Upper lobe of right lung (tissue), 1 donor: ENCODE data around the gene NAXE. TPM values are rescaled to one million over a fixed set of nuclear protein-coding genes. Genes with fewer than 3 reads are reported as not detected.
"Not testable (repeated sequence)": the region's sequence is repeated elsewhere in the genome, so short reads cannot be mapped to it uniquely, and the experiment has no call there.

Source experiments
- ATAC-seq: fragments of 200-7000 bp; cut with Tn5 transposase; one replicate; pipeline ENCODE4 v1.9.1; 2020; ENCODE audit warnings: mild to moderate bottlenecking, moderate library complexity
- DNase-seq: peaks from one replicate; pipeline ENCODE4 v3.0.0-alpha.2; 2020
- H3K27ac ChIP-seq: fragments of 200-600 bp; one replicate; pipeline ENCODE4 v1.8.0; 2022
- H3K27me3 ChIP-seq: fragments of 200-600 bp; one replicate; pipeline ENCODE4 v1.8.0; 2022; ENCODE audit warnings: mild to moderate bottlenecking
- H3K36me3 ChIP-seq: fragments of 200-600 bp; one replicate; pipeline ENCODE4 v1.8.0; 2022
- H3K4me1 ChIP-seq: fragments of 200-600 bp; one replicate; pipeline ENCODE4 v1.8.0; 2022
- H3K4me3 ChIP-seq: fragments of 200-600 bp; one replicate; pipeline ENCODE4 v1.8.0; 2022; ENCODE audit warnings: mild to moderate bottlenecking
- H3K9me3 ChIP-seq: fragments of 200-600 bp; one replicate; pipeline ENCODE4 v1.8.0; 2022
- intact Hi-C: fragments of 100-400 bp; cut with DNase I; formaldehyde crosslinking; loops from one replicate; pipeline ENCODE4 v1.11.0; 2022
- total RNA-seq: library from RNA; stranded (reverse); fragmentation: NEBNext Ultra II Directional; extraction: Animal tissue kit (Norgen Biotek cat#: 25700); gene quantifications from one replicate; pipeline ENCODE4 v1.2.1, GENCODE V29; 2021
- TF ChIP-seq, protein P1 (sequence below): fragments of 200-600 bp; IDR thresholded peaks from one replicate; pipeline ENCODE4 v1.8.0; 2022; ENCODE audit warnings: antibody characterized with exemption
- donor health status: DM: no; HTN: yes; CAD: no; lungs with severe emphysema.

NAXE gene
- total RNA-seq, 1 donor from 2014 or later: 69.2 TPM

DNA sequence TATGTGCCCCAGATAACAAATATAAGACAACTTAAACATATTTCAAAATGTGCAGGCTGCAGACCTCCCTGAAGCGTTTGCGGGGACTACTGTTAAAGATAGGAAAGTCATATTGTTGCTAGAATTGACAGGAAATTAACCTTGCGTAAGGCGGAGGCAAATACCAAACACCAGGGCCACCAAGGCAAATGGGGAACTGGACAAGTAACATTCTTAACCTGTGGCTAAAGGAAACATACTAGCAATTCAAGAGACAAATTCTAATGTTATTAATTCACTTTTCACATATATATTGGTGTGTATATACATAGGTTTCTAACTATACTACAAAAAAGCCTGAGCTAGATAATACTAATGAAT, 34.5 kb downstream of the NAXE start:
- TF ChIP-seq, protein P1, sequence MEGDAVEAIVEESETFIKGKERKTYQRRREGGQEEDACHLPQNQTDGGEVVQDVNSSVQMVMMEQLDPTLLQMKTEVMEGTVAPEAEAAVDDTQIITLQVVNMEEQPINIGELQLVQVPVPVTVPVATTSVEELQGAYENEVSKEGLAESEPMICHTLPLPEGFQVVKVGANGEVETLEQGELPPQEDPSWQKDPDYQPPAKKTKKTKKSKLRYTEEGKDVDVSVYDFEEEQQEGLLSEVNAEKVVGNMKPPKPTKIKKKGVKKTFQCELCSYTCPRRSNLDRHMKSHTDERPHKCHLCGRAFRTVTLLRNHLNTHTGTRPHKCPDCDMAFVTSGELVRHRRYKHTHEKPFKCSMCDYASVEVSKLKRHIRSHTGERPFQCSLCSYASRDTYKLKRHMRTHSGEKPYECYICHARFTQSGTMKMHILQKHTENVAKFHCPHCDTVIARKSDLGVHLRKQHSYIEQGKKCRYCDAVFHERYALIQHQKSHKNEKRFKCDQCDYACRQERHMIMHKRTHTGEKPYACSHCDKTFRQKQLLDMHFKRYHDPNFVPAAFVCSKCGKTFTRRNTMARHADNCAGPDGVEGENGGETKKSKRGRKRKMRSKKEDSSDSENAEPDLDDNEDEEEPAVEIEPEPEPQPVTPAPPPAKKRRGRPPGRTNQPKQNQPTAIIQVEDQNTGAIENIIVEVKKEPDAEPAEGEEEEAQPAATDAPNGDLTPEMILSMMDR: no peak
- Histone ChIP-seq H3K9me3 (no peaks in the 10 kb centered on the region), H3K36me3 (no peaks in the 10 kb centered on the region), H3K4me1 (peaks cover 23% of the 10 kb centered on the region), H3K4me3 (no peak overlapping the region), H3K27ac (no peak overlapping the region), H3K27me3 (peaks cover 73% of the 10 kb centered on the region)
- ATAC-seq (no peak), DNase-seq (no peak)
- intact Hi-C loops: loop anchor here (10.0 kb wide), 1 partner anchor 49 kb away; the partner anchor contains the start of gene NES

GRCh38 chr1:156627313-156627880, 35.8 kb downstream of the NAXE start:
- DNase-seq (no peak), ATAC-seq (peak; percentile 38)
- H3K9me3 ChIP-seq: no peaks in the 10 kb centered on the region
- H3K4me1 ChIP-seq: peaks cover 23% of the 10 kb centered on the region
- H3K27me3 ChIP-seq: peaks cover 80% of the 10 kb centered on the region
- no peak overlapping the region for H3K4me3 ChIP-seq
- TF ChIP-seq, protein P1: peak; percentile 67
- no peak overlapping the region for H3K27ac ChIP-seq
- intact Hi-C loops: loop anchor here (10.0 kb wide), 1 partner anchor 47 kb away; the partner anchor contains the start of gene NES
- no peaks in the 10 kb centered on the region for H3K36me3 ChIP-seq

DNA sequence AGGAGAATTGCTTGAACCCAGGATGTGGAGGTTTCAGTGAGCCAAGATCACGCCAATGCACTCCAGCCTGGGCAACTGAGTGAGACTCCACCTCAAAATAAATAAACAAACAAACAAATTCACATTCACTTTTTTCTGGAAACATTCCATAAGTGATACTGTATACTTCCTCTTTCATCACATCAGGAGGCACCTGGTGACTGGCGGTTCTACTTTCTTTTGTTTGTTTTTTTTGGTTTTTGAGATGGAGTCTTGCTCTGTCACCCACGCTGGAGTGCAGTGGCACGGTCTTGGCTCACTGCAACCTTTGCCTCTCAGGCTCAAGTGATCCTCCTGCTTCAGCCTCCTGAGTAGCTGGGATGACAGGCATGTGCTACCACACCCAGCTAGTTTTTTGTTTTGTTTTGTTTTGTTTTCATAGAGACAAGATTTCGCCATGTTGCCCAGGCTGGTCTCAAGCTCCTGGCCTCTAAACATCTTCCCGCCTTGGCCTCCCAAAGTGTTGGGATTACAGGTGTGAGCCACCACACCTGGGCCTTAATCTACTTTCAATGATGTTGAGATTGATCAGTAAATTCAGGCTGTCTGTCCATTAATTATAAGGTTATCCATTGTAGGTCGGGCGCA, 38.4 kb downstream of the NAXE start:
- Histone ChIP-seq H3K27me3 (peaks cover 80% of the 10 kb centered on the region), H3K27ac (no peak overlapping the region), H3K9me3 (no peaks in the 10 kb centered on the region), H3K4me1 (peaks cover 12% of the 10 kb centered on the region), H3K4me3 (no peak overlapping the region), H3K36me3 (no peaks in the 10 kb centered on the region)
- intact Hi-C loops: loop anchor here (10.0 kb wide), 1 partner anchor 45 kb away; the partner anchor contains the start of gene NES
- TF ChIP-seq, protein P1: no peak
- no peak for DNase-seq
- no peak for ATAC-seq

DNA sequence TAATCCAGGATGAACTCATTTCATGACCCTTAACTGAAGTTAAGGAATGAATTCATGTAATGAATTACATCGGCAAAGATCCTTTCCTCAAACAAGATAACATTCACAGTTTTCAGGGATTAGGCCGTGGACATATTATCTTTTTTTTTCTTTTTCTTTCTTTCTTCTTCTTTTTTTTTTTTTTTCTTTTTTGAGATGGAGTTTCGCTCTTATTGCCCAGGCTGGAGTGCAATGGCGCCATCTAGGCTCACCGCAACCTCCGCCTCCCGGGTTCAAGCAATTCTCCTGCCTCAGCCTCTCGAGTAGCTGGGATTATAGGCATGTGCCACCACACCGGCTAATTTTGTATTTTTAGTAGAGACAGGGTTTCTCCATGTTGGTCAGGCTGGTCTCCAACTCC, 39.6 kb downstream of the NAXE start:
- H3K36me3 ChIP-seq, H3K27ac ChIP-seq, intact Hi-C loops, ATAC-seq, H3K9me3 ChIP-seq, H3K4me3 ChIP-seq, H3K4me1 ChIP-seq, DNase-seq: not testable (repeated sequence)
- peaks cover 67% of the 10 kb centered on the region for H3K27me3 ChIP-seq

DNA sequence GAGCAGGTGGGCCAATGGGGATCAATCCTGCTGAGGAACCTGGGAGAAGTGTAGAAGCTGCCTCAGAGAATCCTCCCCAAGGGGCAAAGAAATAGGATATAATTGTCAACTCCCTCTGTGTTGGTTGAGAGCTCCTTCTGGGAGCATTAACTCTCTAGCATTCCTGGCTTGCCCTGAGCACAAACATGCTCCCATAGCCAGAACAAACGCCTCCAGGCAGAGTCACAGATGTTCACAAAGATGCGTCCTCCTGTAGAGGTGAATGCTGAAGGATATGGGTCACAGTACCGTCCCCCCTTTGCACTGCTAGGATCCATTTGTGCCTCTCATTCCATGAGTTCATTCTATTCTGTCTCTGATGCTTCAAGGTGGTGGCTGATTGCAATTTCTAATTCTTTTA, 40.8 kb downstream of the NAXE start:
- no peak overlapping the region for H3K27ac ChIP-seq
- no peaks in the 10 kb centered on the region for H3K9me3 ChIP-seq
- DNase-seq (no peak), ATAC-seq (no peak)
- intact Hi-C loops: no loop called here
- H3K4me1 ChIP-seq: no peaks in the 10 kb centered on the region
- TF ChIP-seq, protein P1: no peak
- peaks cover 61% of the 10 kb centered on the region for H3K27me3 ChIP-seq
- no peaks in the 10 kb centered on the region for H3K36me3 ChIP-seq
- no peak overlapping the region for H3K4me3 ChIP-seq

GRCh38 chr1:156638189-156638985, 46.8 kb downstream of the NAXE start:
- Histone ChIP-seq H3K4me1 (peaks cover 14% of the 10 kb centered on the region), H3K4me3 (no peak overlapping the region), H3K9me3 (no peaks in the 10 kb centered on the region), H3K27ac (no peak overlapping the region), H3K27me3 (peaks cover 75% of the 10 kb centered on the region), H3K36me3 (no peaks in the 10 kb centered on the region)
- DNase-seq (no peak), ATAC-seq (no peak)
- intact Hi-C loops: no loop called here
- TF ChIP-seq, protein P1: no peak
